Rectal smooth muscle tissue (tissue), 1 donor: ENCODE measurements around the gene TUBA4A.
A peak's percentile ranks its signal among the peaks of the same experiment; 100 is the strongest.
"Not testable (repeated sequence)": the region's sequence is repeated elsewhere in the genome, so short reads cannot be mapped to it uniquely, and the experiment has no call there.

ENCODE experiments used
- H3K27ac ChIP-seq: one replicate; pipeline ENCODE4 v1.7.0; 2013; ENCODE audit warnings: low read depth, low read length, inconsistent platforms
- H3K27me3 ChIP-seq: one replicate; pipeline ENCODE4 v1.7.0; 2013; ENCODE audit warnings: low read length; ENCODE audit not compliant: control insufficient read depth, insufficient read depth
- H3K36me3 ChIP-seq: one replicate; pipeline ENCODE4 v1.7.0; 2013; ENCODE audit warnings: low read length; ENCODE audit not compliant: control insufficient read depth, insufficient read depth
- H3K4me1 ChIP-seq: one replicate; pipeline ENCODE4 v1.7.0; 2013; ENCODE audit warnings: low read length; ENCODE audit not compliant: control insufficient read depth, insufficient read depth
- H3K4me3 ChIP-seq: one replicate; pipeline ENCODE4 v1.7.0; 2013; ENCODE audit warnings: low read length
- H3K9ac ChIP-seq: one replicate; pipeline ENCODE4 v1.7.0; 2013; ENCODE audit warnings: low read length

TUBA4A gene

DNA sequence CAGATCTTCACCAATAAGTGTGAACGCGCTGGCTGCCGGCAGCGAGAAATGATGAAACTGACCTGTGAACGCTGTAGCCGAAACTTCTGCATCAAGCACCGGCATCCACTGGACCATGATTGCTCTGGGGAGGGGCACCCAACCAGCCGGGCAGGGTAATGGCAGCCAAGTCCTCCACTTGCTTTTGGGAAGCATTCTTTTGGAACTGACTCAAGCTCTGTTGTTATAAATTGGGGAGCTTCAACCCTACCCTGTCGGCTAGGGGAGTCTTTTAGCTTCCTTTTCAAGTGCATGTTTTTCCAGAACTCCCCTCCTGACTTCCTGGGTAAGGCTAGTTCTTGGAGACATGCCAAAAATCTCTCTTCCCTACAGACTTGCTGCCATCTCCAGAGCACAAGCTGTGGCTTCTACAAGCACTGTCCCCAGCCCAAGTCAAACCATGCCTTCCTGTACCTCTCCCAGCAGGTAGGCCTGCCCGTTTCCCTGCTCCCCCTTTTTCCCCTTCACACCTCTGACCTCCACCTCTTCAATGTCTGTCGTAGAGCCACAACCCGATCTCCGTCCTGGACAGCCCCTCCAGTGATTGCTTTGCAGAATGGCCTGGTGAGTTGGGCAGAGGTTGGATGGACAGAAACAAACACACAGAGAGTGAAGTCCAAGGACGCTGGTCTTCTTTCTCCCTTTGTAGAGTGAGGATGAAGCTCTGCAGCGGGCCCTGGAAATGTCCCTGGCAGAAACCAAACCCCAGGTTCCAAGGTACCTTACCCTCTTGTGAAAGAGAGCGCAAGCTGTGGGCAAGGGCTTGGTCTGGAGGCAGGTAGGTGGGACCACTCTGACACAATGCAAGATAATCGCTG, 45.6 kb downstream of the TUBA4A start:
- H3K36me3 ChIP-seq = peaks cover 11% of the 10 kb centered on the region
- H3K4me1 ChIP-seq = peaks cover 12% of the 10 kb centered on the region
- H3K9ac ChIP-seq = no peak overlapping the region
- H3K27ac ChIP-seq = no peak overlapping the region
- H3K27me3 ChIP-seq = no peaks in the 10 kb centered on the region
- H3K4me3 ChIP-seq = peak overlapping the region; percentile 63

DNA sequence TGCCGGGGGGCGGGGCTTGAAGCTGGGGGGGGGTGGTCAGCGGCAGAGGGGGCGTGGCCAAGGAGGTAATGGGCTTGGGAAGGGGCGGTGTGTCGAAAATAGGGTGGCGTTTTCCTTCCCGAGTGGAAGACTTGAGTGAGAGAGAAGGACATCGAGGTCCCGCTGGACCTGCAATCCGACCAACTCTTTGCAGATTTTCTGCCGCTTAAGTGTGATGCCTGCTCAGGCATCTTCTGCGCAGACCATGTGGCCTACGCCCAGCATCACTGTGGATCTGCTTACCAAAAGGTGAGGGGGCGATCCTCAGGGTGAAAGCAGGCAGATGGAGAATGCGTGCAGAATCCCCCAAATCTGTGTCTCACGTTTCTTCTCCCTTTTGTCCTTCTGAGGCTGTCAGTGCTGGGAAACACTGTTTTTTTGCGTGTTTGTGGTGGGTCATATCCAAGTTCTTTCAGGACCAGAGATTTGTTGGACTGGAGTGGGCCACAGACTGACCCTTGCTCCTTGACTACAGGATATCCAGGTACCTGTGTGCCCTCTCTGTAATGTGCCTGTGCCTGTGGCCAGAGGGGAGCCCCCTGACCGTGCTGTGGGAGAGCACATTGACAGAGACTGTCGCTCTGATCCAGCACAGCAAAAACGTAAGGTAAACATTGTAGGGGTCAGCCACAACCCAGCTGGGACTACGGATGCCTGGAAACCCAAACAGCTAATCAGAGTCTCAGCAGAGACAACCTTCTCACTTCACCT, 46.4 kb downstream of the TUBA4A start:
- Histone ChIP-seq H3K27ac (peak overlapping the region; percentile 95), H3K27me3 (no peaks in the 10 kb centered on the region), H3K4me3 (peak overlapping the region; percentile 63), H3K36me3 (peaks cover 11% of the 10 kb centered on the region), H3K4me1 (peaks cover 12% of the 10 kb centered on the region), H3K9ac (peak overlapping the region; percentile 19)

DNA sequence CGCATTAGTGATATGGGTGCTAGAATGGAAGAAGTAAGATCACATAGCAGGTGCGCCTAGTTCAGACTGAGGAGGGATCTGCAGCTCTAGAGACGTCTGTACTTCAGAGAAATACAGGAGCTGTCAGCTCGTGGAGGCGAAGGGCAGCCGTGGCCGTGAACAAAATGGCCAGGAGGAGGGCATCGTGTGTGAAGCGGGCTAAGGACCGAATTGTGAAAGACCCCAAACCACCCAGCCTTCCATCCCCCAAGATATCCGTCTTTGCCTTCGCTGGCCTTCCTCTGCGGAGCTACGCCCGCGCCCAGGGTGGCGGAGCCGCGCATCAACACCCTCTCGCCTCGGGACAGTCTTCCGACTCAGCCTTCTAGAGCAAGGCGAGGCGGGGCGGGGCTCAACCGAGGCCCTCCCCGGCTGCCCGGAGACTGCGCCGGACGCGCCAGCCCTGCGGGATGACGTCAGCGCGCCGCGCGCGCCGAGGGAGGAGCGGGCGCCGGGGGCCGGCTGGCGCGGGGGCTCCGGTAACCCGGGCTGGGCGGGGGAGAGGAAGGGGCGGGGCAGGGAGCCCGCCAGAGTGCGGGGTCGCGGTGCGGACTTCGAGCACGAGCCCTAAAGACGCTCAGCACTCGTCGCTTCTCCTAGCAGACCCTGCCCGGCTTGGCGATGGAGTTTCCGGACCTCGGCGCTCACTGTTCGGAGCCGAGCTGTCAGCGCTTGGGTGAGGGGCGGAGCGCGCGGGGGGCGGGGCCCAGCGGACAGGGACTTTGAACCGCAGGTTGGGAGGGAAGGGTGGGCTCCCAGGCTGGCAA, 47.2 kb downstream of the TUBA4A start, which contains the start of gene ZFAND2B:
Gene ZFAND2B (plus strand): TSS at position 455 of the 806 bp plus-strand sequence. CDS start 206 bp downstream, at position 661.
- Histone ChIP-seq H3K4me1 (peaks cover 12% of the 10 kb centered on the region), H3K36me3 (peaks cover 11% of the 10 kb centered on the region), H3K9ac (peak within 1 kb of the TSS; percentile 98), H3K27ac (peak within 1 kb of the TSS; percentile 95), H3K27me3 (no peaks in the 10 kb centered on the region), H3K4me3 (peak within 1 kb of the TSS; percentile 85)

- Histone ChIP-seq H3K36me3 (peaks cover 11% of the 10 kb centered on the region), H3K9ac (peak overlapping the region; percentile 98), H3K27me3 (no peaks in the 10 kb centered on the region), H3K27ac (peak overlapping the region; percentile 90), H3K4me3 (peak overlapping the region; percentile 85), H3K4me1 (peaks cover 12% of the 10 kb centered on the region)
These were observed 47.8 kb downstream of the TUBA4A start for GRCh38 chr2:219205981-219206327.

- no peaks in the 10 kb centered on the region for H3K27me3 ChIP-seq
- peaks cover 12% of the 10 kb centered on the region for H3K4me1 ChIP-seq
- H3K9ac ChIP-seq = no peak overlapping the region
- no peak overlapping the region for H3K27ac ChIP-seq
- peaks cover 11% of the 10 kb centered on the region for H3K36me3 ChIP-seq
- no peak overlapping the region for H3K4me3 ChIP-seq
These were observed 48.6 kb downstream of the TUBA4A start for GRCh38 chr2:219205165-219205538.

- H3K9ac ChIP-seq = no peak overlapping the region
- no peak overlapping the region for H3K4me3 ChIP-seq
- no peaks in the 10 kb centered on the region for H3K27me3 ChIP-seq
- peaks cover 12% of the 10 kb centered on the region for H3K4me1 ChIP-seq
- H3K27ac ChIP-seq = no peak overlapping the region
- H3K36me3 ChIP-seq = peaks cover 11% of the 10 kb centered on the region
These were observed 49.1 kb downstream of the TUBA4A start for GRCh38 chr2:219204425-219205164.

DNA sequence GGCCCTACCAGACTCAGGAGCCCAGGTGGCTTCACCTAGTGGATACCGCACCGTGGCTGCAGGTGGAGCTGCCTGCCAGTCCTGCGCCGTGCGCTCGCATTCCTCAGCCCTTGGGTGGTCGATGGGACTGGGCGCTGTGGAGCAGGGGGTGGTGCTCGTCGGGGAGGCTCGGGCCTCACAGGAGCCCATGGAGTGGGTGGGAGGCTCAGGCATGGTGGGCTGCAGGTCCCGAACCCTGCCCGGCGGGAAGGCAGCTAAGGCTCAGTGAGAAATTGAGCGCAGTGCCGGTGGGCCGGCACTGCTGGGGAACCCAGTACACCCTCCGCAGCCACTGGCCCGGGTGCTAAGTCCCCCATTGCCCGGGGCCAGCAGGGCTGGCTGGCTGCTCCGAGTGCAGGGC, 52.4 kb downstream of the TUBA4A start:
- not testable (repeated sequence) for H3K9ac ChIP-seq, H3K27ac ChIP-seq, H3K27me3 ChIP-seq, H3K4me3 ChIP-seq, H3K4me1 ChIP-seq, H3K36me3 ChIP-seq

DNA sequence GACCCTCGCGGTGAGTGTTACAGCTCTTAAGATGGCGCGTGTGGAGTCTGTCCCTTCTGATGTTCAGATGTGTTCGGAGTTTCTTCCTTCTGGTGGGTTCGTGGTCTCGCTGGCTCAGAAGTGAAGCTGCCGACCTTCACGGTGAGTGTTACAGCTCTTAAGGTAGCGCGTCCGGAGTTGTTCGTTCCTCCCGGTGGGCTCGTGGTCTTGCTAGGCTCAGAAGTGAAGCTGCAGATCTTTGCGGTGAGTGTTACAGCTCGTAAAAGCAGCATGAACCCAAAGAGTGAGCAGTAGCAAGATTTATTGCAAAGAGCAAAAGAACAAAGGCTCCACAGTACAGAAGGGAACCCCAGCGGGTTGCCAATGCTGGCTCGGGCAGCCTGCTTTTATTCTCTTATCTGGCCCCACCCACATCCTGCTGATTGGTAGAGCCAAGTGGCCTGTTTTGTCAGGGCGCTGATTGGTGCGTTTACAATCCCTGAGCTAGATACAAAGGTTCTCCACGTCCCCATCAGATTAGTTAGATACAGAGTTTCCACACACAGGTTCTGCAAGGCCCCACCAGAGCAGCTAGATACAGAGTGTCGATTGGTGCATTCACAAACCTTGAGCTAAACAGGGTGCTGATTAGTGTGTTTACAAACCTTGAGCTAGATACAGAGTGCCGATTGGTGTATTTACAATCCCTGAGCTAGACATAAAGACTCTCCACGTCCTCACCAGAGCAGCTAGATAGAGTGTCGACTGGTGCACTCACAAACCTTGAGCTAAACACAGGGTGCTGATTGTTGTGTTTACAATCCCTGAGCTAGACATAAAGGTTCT, 53.0 kb downstream of the TUBA4A start:
- H3K9ac ChIP-seq, H3K36me3 ChIP-seq, H3K4me3 ChIP-seq, H3K27ac ChIP-seq, H3K4me1 ChIP-seq, H3K27me3 ChIP-seq: not testable (repeated sequence)
